Ovary (tissue), 9 donors: Measurements from ENCODE around the gene IL17RE. TPM values are rescaled to one million over a fixed set of nuclear protein-coding genes. Genes with fewer than 3 reads are reported as not detected.
"Not testable (repeated sequence)": the region's sequence is repeated elsewhere in the genome, so short reads cannot be mapped to it uniquely, and the experiment has no call there.

Source experiments
- DNase-seq, 5 donors: peaks; one replicate each; pipeline ENCODE4 v3.0.0-alpha.2; 2019 to 2020
- H3K27ac ChIP-seq, 2 donors: fragments of 200-600 bp; one replicate each; pipeline versions ENCODE4 v1.5.1 to v1.8.0; 2019 to 2022
- H3K27me3 ChIP-seq: fragments of 200-600 bp; one replicate; pipeline ENCODE4 v1.8.0; 2022
- H3K36me3 ChIP-seq: fragments of 200-600 bp; sonication (generic); one replicate; pipeline ENCODE4 v1.5.1; 2019
- H3K4me1 ChIP-seq: one replicate; pipeline ENCODE4 v1.8.1; 2013; ENCODE audit warnings: mild to moderate bottlenecking, moderate library complexity; ENCODE audit not compliant: insufficient read depth
- H3K4me3 ChIP-seq: fragments of 200-600 bp; sonication (generic); one replicate; pipeline ENCODE4 v1.5.1; 2017
- H3K9me3 ChIP-seq, 2 donors: fragments of 200-600 bp in 1 of 2; sonication (generic) in 1 of 2; one replicate each; pipeline versions ENCODE4 v1.5.1 to v1.8.1; 2013 to 2019; ENCODE audit warnings: mild to moderate bottlenecking in 1 of 2, moderate library complexity in 1 of 2
- CTCF ChIP-seq, 3 donors: fragments of 450-650 bp in 2 of 3; fragments of 200-600 bp in 1 of 3; IDR thresholded peaks; one replicate each; pipeline versions ENCODE4 v1.5.1 to v1.8.0; 2016 to 2022; ENCODE audit warnings: antibody characterized with exemption in 3 of 3, mild to moderate bottlenecking in 1 of 3
- EP300 ChIP-seq: sonication (generic); formaldehyde crosslinking; IDR thresholded peaks from one replicate; pipeline ENCODE4 v1.6.1; 2017; ENCODE audit warnings: antibody characterized with exemption
- POLR2A ChIP-seq: fragments of 450-650 bp; IDR thresholded peaks from one replicate; pipeline ENCODE4 v1.6.1; 2017; ENCODE audit warnings: antibody characterized with exemption, mild to moderate bottlenecking, moderate library complexity
- WGBS, 3 donors: extraction: QIAGEN DNeasy Blood & Tissue Kit in 1 of 3; methylation state at CpG; one replicate each; pipeline versions ENCODE4 v1.1.5 to v1.1.7; 2013 to 2017; 5-methylcytosine and 5-hydroxymethylcytosine counted together
- intact Hi-C, 4 donors: fragments of 100-400 bp; cut with DNase I; formaldehyde crosslinking; loops; one replicate each; pipeline versions ENCODE4 v1.11.0 to v1.15.1; 2022 to 2023
- polyA plus RNA-seq, 2 donors: library from polyadenylated mRNA; stranded (reverse); fragments of 200-250 nt in 1 of 2; fragments of 350-450 nt in 1 of 2; fragmentation: Illumina TruSeq in 1 of 2; extraction: RNeasy Lipid Tissue Mini Kit (QIAGEN cat#74804) in 1 of 2; gene quantifications; one replicate each; pipeline ENCODE4 v1.2.3, GENCODE V29; 2013 to 2014
- total RNA-seq, 7 donors: library from RNA; depleted of rRNA in 2 of 7; stranded (reverse); fragments of >200 nt in 2 of 7; fragmentation: NEBNext Ultra II Directional in 3 of 7; extraction: Animal tissue kit (Norgen Biotek cat#: 25700) in 3 of 7; gene quantifications; one replicate each; pipeline versions ENCODE4 v1.1.0 to v1.2.4, GENCODE V29; 2016 to 2023
- donor health status: DM: no; HTN: no; CAD: no; lungs with moderate emphysema.
- donor health status: DM: no; HTN: no; CAD: no.
- donor health status: Bipolar disorder and iron deficiency.
- donor health status: DM: yes; HTN: yes; CAD: no.
- donor health status: DM: no; HTN: no; CAD: no.
- donor health status: DM: yes; HTN: yes; CAD: no.

Gene IL17RE
- total and polyA plus RNA-seq, 9 donors: 0.48 to 3.6 (median 1.3) TPM

GRCh38 chr3:9890249-9891071 is 12.2 kb upstream of the IL17RE start, which contains the start of gene JAGN1:
Gene JAGN1, plus strand, starts transcription at chr3:9890610. Its CDS starts 113 bp downstream, at chr3:9890723.
- intact Hi-C loops: no loop called here
- TF ChIP-seq POLR2A (peak; percentile 93), EP300 (no peak), CTCF (IDR thresholded peaks at IDR 0.05) (no peak)
- H3K9me3 ChIP-seq: no peaks in the 10 kb centered on the region

GRCh38 chr3:9891072-9891622 is 11.5 kb upstream of the IL17RE start:
- Histone ChIP-seq H3K4me3 (peak overlapping the region; percentile 90), H3K4me1 (peaks cover 5% of the 10 kb centered on the region), H3K27me3 (no peaks in the 10 kb centered on the region), H3K36me3 (no peaks in the 10 kb centered on the region), H3K27ac (peak overlapping the region; percentile 83 to 86), H3K9me3 (no peaks in the 10 kb centered on the region)
- intact Hi-C loops: no loop called here
- 2 to 5% (median 2%) methylated on average over 12 of the region's 12 CpGs for WGBS, 3 donors
- TF ChIP-seq POLR2A (no peak), CTCF (IDR thresholded peaks at IDR 0.05) (no peak), EP300 (no peak)
- no peak for DNase-seq

More at GRCh38 chr3:9890249-9891071, 12.2 kb upstream of the IL17RE start, which contains the start of gene JAGN1:
- 0 to 1% (median 0%) methylated on average over 62 of the region's 62 CpGs for WGBS, 3 donors
- Histone ChIP-seq H3K27me3 (no peaks in the 10 kb centered on the region), H3K4me3 (peak within 1 kb of the TSS; percentile 90), H3K27ac (peak within 1 kb of the TSS; percentile 83 to 86), H3K4me1 (peaks cover 5% of the 10 kb centered on the region), H3K36me3 (no peaks in the 10 kb centered on the region)
- DNase-seq: peak; percentile 86 to 94 (median 91)

GRCh38 chr3:9893739-9894138 is 8.9 kb upstream of the IL17RE start:
- WGBS, 3 donors: 90 to 94% (median 91%) methylated on average over 1 of the region's 1 CpG
- H3K27ac ChIP-seq: no peak overlapping the region
- no peaks in the 10 kb centered on the region for H3K36me3 ChIP-seq
- no peaks in the 10 kb centered on the region for H3K9me3 ChIP-seq
- no peaks in the 10 kb centered on the region for H3K27me3 ChIP-seq
- DNase-seq: no peak
- H3K4me3 ChIP-seq: no peak overlapping the region
- no peak for TF ChIP-seq CTCF (IDR thresholded peaks at IDR 0.05)
- TF ChIP-seq EP300: no peak
- TF ChIP-seq POLR2A: no peak
- H3K4me1 ChIP-seq: peaks cover 5% of the 10 kb centered on the region
- intact Hi-C loops: no loop called here

GRCh38 chr3:9895715-9896114 is 6.9 kb upstream of the IL17RE start:
- H3K9me3 ChIP-seq, H3K27ac ChIP-seq, intact Hi-C loops, H3K27me3 ChIP-seq, H3K4me1 ChIP-seq, H3K36me3 ChIP-seq, H3K4me3 ChIP-seq, DNase-seq: not testable (repeated sequence)
- 95 to 98% (median 95%) methylated on average over 3 of the region's 3 CpGs for WGBS, 3 donors

- intact Hi-C loops, H3K27ac ChIP-seq, H3K4me3 ChIP-seq, H3K4me1 ChIP-seq, H3K27me3 ChIP-seq, H3K36me3 ChIP-seq, H3K9me3 ChIP-seq, DNase-seq: not testable (repeated sequence)
- WGBS, 3 donors: 82 to 86% (median 85%) methylated on average over 10 of the region's 10 CpGs
Measured at GRCh38 chr3:9896755-9897407, 5.8 kb upstream of the IL17RE start.
